Upper lobe of left lung (tissue), 4 donors: ENCODE results near the gene CSF1.

Experiments
- CTCF ChIP-seq, 6 experiments: fragments of 450-650 bp in 4 of 6; fragments of 200-600 bp in 2 of 6; sonication (generic) in 2 of 6; IDR thresholded peaks; one replicate each; pipeline ENCODE4 v1.5.1; 2016 to 2019; ENCODE audit warnings: antibody characterized with exemption in 6 of 6
- EP300 ChIP-seq, 4 donors: sonication (generic); formaldehyde crosslinking; IDR thresholded peaks; one replicate each; pipeline ENCODE4 v1.5.1; 2017; ENCODE audit warnings: antibody characterized with exemption in 4 of 4, control low read depth in 2 of 4
- POLR2A ChIP-seq, 4 donors: fragments of 450-650 bp; IDR thresholded peaks; one replicate each; pipeline ENCODE4 v1.5.1; 2016 to 2017; ENCODE audit warnings: antibody characterized with exemption in 4 of 4, mild to moderate bottlenecking in 2 of 4
- POLR2AphosphoS5 ChIP-seq, 2 donors: sonication (generic); formaldehyde crosslinking; IDR thresholded peaks; one replicate each; pipeline ENCODE4 v1.5.1; 2017; ENCODE audit warnings: antibody characterized with exemption in 2 of 2

- TF ChIP-seq POLR2AphosphoS5 (IDR thresholded peaks at IDR 0.05) (no peak), CTCF (IDR thresholded peaks at IDR 0.05) (no peak), EP300 (IDR thresholded peaks at IDR 0.05) (no peak), POLR2A (IDR thresholded peaks at IDR 0.05) (no peak)
Observed at GRCh38 chr1:109942434-109942833, 31.8 kb downstream of the CSF1 start.
